Measurements from ENCODE around the gene SERHL2.
A peak's percentile ranks its signal among the peaks of the same experiment; 100 is the strongest.
"Not testable (repeated sequence)": the region's sequence is repeated elsewhere in the genome, so short reads cannot be mapped to it uniquely, and the experiment has no call there.

The SERHL2 gene

DNA sequence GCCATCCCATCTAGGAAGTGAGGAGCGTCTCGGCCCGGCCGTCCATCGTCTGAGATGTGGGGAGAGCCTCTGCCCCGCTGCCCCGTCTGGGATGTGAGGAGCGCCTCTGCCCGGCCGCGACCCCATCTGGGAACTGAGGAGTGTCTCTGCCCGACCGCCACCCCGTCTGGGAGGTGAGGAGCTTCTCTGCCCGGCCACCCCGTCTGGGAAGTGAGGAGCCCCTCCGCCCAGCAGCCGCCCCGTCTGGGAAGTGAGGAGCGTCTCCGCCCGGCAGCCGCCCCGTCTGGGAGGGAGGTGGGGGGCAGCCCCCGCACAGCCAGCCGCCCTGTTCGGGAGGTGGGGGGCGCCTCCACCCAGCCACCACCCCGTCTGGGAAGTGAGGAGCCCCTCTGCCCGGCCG is 53.9 kb downstream of the SERHL2 start:
- not testable (repeated sequence) for DNase-seq (ENCODE audit: low spot score)

- no peak for DNase-seq (ENCODE audit: low spot score)
Measured at GRCh38 chr22:42608136-42608822, 54.5 kb downstream of the SERHL2 start.

- DNase-seq (ENCODE audit: low spot score): peak; percentile 64
Measured at GRCh38 chr22:42608823-42609361, 55.1 kb downstream of the SERHL2 start.

DNA sequence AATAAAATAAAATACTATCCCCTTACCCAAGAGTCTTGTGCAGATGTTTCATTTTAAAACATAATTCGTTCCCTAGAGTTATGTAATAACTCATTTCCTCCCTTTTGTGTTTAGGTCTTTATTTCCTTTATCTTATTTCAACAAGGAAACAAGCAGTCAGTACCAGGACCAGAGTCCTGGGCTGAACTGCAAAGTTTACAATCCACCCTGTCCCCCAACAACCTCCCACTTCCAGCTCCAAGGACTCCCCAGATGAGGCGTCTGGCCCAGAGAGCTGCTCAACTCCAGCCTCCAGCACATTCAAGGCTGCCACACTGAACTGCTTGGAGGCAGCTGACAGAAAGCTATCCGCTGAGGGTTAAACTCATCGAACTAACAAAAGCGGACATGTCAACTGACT is 56.4 kb downstream of the SERHL2 start:
- DNase-seq (ENCODE audit: low spot score): no peak

GRCh38 chr22:42611051-42611450 is 57.3 kb downstream of the SERHL2 start:
- no peak for DNase-seq (ENCODE audit: low spot score)

GRCh38 chr22:42612336-42612735 is 58.6 kb downstream of the SERHL2 start:
- no peak for DNase-seq (ENCODE audit: low spot score)

- peak; percentile 36 for DNase-seq (ENCODE audit: low spot score)
Measured at GRCh38 chr22:42613872-42614301, 60.1 kb downstream of the SERHL2 start.

GRCh38 chr22:42614312-42615091 is 60.7 kb downstream of the SERHL2 start, which contains the start of gene POLDIP3:
POLDIP3 (minus strand) TSS chr22:42614883; CDS start chr22:42614857, 26 bp downstream.
- peak; percentile 98 for DNase-seq (ENCODE audit: low spot score)

- peak; percentile 83 for DNase-seq (ENCODE audit: low spot score)
Measured at GRCh38 chr22:42615092-42615859, 61.5 kb downstream of the SERHL2 start.

GRCh38 chr22:42615860-42616175 is 62.1 kb downstream of the SERHL2 start:
- DNase-seq (ENCODE audit: low spot score): not testable (repeated sequence)

GRCh38 chr22:42617155-42617983 is 63.6 kb downstream of the SERHL2 start:
- no peak for DNase-seq (ENCODE audit: low spot score)

- DNase-seq (ENCODE audit: low spot score): no peak
Measured at GRCh38 chr22:42619261-42620063, 65.7 kb downstream of the SERHL2 start.

GRCh38 chr22:42620084-42620483 is 66.3 kb downstream of the SERHL2 start:
- DNase-seq (ENCODE audit: low spot score): no peak

DNA sequence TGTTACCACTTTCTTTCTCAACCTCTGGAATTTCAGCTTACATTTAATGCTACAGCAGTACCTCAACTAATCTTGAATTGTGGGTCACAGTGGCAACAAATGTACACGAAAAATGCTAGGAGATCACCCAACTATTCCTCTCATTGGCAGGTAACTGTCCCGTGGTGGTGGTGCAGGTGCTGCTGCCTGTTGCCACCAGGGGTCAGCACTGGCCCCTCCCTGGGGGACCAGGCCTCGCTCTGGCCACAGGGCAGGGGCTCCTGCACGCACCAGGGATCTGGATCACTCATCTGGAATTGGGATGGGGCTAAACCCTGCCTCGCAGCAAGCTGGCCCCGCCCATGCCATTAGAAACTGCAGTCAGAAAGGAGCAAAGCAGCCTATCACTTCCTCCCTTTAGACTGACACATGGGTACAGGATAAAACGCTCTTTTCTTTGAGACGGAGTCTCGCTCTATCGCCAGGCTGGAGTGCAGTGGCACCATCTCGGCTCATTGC is 67.8 kb downstream of the SERHL2 start:
- peak; percentile 90 for DNase-seq (ENCODE audit: low spot score)

- no peak for DNase-seq (ENCODE audit: low spot score)
Measured at GRCh38 chr22:42622061-42622710, 68.4 kb downstream of the SERHL2 start.

GRCh38 chr22:42623301-42623751 is 69.6 kb downstream of the SERHL2 start:
- DNase-seq (ENCODE audit: low spot score): no peak

All from GM03348 (cell line).